Subcutaneous adipose tissue (tissue), 4 donors: ENCODE data around the gene CDK19. TPM values are rescaled to one million over a fixed set of nuclear protein-coding genes. Genes with fewer than 3 reads are reported as not detected.

ENCODE experiments used
- CTCF ChIP-seq: fragments of 450-650 bp; IDR thresholded peaks from one replicate; pipeline ENCODE4 v1.5.1; 2016; ENCODE audit warnings: low read depth, mild to moderate bottlenecking, control low read depth, antibody characterized with exemption, moderate library complexity
- small RNA-seq: library from RNA; depleted of rRNA; stranded (forward); fragments of <200 nt; gene quantifications from one replicate; pipeline ENCODE3, GENCODE V24; 2016
- total RNA-seq, 4 donors: library from RNA; depleted of rRNA; stranded (reverse); fragments of >200 nt; gene quantifications; one replicate each; pipeline ENCODE4 v1.1.0, GENCODE V29; 2016

The CDK19 gene
- total RNA-seq, 4 donors from 2014 or later = 14.1 to 20.1 (median 16.2) TPM

- TF ChIP-seq CTCF = no peak
These were observed 252.9 kb downstream of the CDK19 start for GRCh38 chr6:110562316-110562915.

GRCh38 chr6:110561696-110562095, 253.6 kb downstream of the CDK19 start:
- no peak for TF ChIP-seq CTCF

GRCh38 chr6:110561008-110561396, 254.3 kb downstream of the CDK19 start:
- TF ChIP-seq CTCF = no peak

- TF ChIP-seq CTCF = no peak
These were observed 254.8 kb downstream of the CDK19 start for GRCh38 chr6:110560239-110561007.

Small RNA genes within 50 kb of the gene (small RNA-seq; reads per million reads assigned to genes)
- gene RNU6-1115P (not detected), gene RNU6-957P (not detected), gene SNORA40C (not detected)

Other genes starting within 250 kb of the CDK19 start
- gene AMD1, start 59.3 kb upstream of the CDK19 start, total RNA-seq = 10 to 100 TPM; 37.2 to 91.8 (median 43.9) TPM
- 10 to 100 TPM; 26.9 to 75.7 (median 34.7) TPM for gene GTF3C6, start 143.2 kb upstream of the CDK19 start, total RNA-seq
- gene RPF2, start 166.6 kb upstream of the CDK19 start, total RNA-seq = 10 to 100 TPM; 11.7 to 47.6 (median 22.1) TPM